ENCODE measurements around the gene CLN3.
"Not testable (repeated sequence)": the region's sequence is repeated elsewhere in the genome, so short reads cannot be mapped to it uniquely, and the experiment has no call there.

DNA sequence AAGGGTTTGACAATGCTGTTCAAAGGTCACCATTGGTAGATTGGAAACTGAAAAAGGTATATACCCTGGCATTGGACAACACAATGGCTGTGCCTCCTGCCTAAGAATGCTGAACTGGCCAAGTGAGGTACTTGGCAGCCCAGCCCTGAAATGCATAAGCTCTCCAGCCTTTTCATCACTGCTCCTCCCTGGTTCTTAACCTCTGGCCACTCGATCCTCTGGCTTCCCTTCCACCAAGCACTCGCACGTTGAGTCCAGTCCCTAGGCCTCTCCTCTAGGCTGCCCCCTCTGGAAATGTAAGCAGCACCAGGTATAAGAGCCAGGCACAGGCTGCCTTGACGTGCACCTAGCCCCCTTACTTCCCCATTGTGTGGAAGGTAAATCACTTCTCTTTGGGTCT lies 45.5 kb downstream of the CLN3 start:
- TF ChIP-seq EZH2, CTCF, EZH2phosphoT487 (IDR thresholded peaks at IDR 0.05): not testable (repeated sequence)

Measured in neural progenitor cell (in vitro differentiated cells).